Heart right ventricle (tissue), 16 donors: ENCODE measurements around the gene IL1RAPL1. TPM values are rescaled to one million over a fixed set of nuclear protein-coding genes. Genes with fewer than 3 reads are reported as not detected.

Experiments
- ATAC-seq, 8 donors: fragments of 200-7000 bp; cut with Tn5 transposase; one replicate each; pipeline ENCODE4 v1.9.1; 2020; ENCODE audit warnings: mild to moderate bottlenecking in 8 of 8, moderate library complexity in 8 of 8, moderate number of reproducible peaks in 1 of 8
- DNase-seq, 2 donors: peaks; one replicate each; pipeline ENCODE4 v3.0.0-alpha.2; 2020
- H3K27ac ChIP-seq, 10 donors: fragments of 200-600 bp; sonication (generic) in 2 of 10; one replicate each; pipeline versions ENCODE4 v1.5.0 to v1.8.0; 2020 to 2022; ENCODE audit warnings: mild to moderate bottlenecking in 3 of 10
- H3K27me3 ChIP-seq, 7 donors: fragments of 200-600 bp; one replicate each; pipeline ENCODE4 v1.8.0; 2021 to 2022; ENCODE audit warnings: mild to moderate bottlenecking in 2 of 7
- H3K36me3 ChIP-seq, 9 donors: fragments of 200-600 bp; sonication (generic) in 1 of 9; one replicate each; pipeline versions ENCODE4 v1.5.0 to v1.8.0; 2020 to 2022; ENCODE audit warnings: mild to moderate bottlenecking in 2 of 9
- H3K4me1 ChIP-seq, 9 donors: fragments of 200-600 bp; sonication (generic) in 1 of 9; one replicate each; pipeline versions ENCODE4 v1.5.0 to v1.8.0; 2020 to 2022; ENCODE audit warnings: mild to moderate bottlenecking in 4 of 9
- H3K4me3 ChIP-seq, 10 donors: fragments of 200-600 bp; sonication (generic) in 2 of 10; one replicate each; pipeline versions ENCODE4 v1.5.0 to v1.8.0; 2020 to 2022; ENCODE audit warnings: mild to moderate bottlenecking in 7 of 10, moderate library complexity in 2 of 10
- H3K9me3 ChIP-seq, 11 donors: fragments of 200-600 bp in 10 of 11; sonication (generic) in 2 of 11; one replicate each; pipeline versions ENCODE4 v1.5.0 to v1.8.0; 2013 to 2022; ENCODE audit warnings: mild to moderate bottlenecking in 2 of 11, control low read depth in 1 of 11, moderate library complexity in 1 of 11
- WGBS, 2 donors: extraction: QIAGEN DNeasy Blood & Tissue Kit; methylation state at CpG; one replicate each; pipeline ENCODE4 v1.1.7; 2013; ENCODE audit warnings: inconsistent platforms in 1 of 2; 5-methylcytosine and 5-hydroxymethylcytosine counted together
- intact Hi-C, 10 donors: fragments of 100-400 bp; cut with DNase I; formaldehyde crosslinking; loops; one replicate each; pipeline versions ENCODE4 v1.11.1 to v1.14.2; 2022
- polyA plus RNA-seq, 2 donors: library from polyadenylated mRNA; stranded (reverse); fragments of 200-250 nt; gene quantifications; one replicate each; pipeline ENCODE4 v1.2.3, GENCODE V29; 2013
- total RNA-seq, 10 donors: library from RNA; stranded (reverse); fragmentation: NEBNext Ultra II Directional in 3 of 10; extraction: Animal tissue kit (Norgen Biotek cat#: 25700) in 3 of 10; gene quantifications; one replicate each; pipeline versions ENCODE4 v1.2.1 to v1.2.4, GENCODE V29; 2021 to 2023
- TF ChIP-seq, protein P1 (sequence below), 9 donors: fragments of 200-600 bp; sonication (generic) in 2 of 9; IDR thresholded peaks; one replicate each; pipeline versions ENCODE4 v1.5.0 to v1.8.0; 2021 to 2022; ENCODE audit warnings: antibody characterized with exemption in 9 of 9, mild to moderate bottlenecking in 5 of 9, moderate library complexity in 1 of 9
- donor health status: Arrhythmogenic right ventricular cardiomyopathy.
- donor health status: ischemic (EF 13 %, LVEDD 7.1; RV severe dilation, severe dysfunction).
- donor health status: healthy with polysubstance abuse.
- donor health status: DM: no; HTN: yes; CAD: no.
- donor health status: DM: no; HTN: no; CAD: no.
- donor health status: ischemic (EF 25% LVEDD 6.9; RV normal size, moderate dysfunction).
- donor health status: ischemic (EF 25% LVEDD 5.7; RV mildly dilated, moderate dysfunction).
- donor health status: healthy.
- donor health status: DM: yes; HTN: yes; CAD: no.
- donor health status: Ischemic cardiomyopathy.
- donor health status: ischemic (EF 35%, LVEDD 5.7; RV mildly dilated, moderate dysfunction).
- donor health status: nonischemic (EF 11% LVEDD 7.7; RV severe dilation, severe dysfunction).
- donor health status: DM: yes; HTN: yes; CAD: no.
- donor health status: PGD.
- donor health status: ischemic (EF 29% LVEDD 5.4; RV normal size, mild dysfunction).
- donor health status: nonischemic (EF 23%, LVEDD 6.1; RV moderate dilation, normal function).

Gene IL1RAPL1
- total and polyA plus RNA-seq, 12 donors: 0.13 to 6.3 (median 2.8) TPM

DNA sequence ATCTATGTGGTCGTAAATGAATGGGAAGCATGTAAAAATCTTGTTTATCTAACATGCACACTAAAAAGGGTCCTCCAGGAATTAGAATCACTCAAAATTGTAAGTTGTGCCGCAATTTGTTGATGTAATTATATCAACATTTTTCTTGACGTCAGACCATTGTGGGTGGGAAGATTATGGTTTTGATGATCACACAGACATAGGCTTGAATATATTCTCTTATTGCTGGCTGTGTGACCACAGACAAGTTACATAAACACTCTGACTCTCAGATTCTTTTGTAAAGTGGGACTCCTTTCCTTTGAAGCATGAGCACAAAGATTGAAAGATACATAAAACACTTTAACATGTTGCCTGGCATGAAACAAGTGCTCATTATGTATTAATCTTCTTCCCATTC, 51.5 kb downstream of the IL1RAPL1 start:
- Histone ChIP-seq H3K4me3 (no peak overlapping the region), H3K27me3 (no peaks in the 10 kb centered on the region), H3K36me3 (no peaks in the 10 kb centered on the region), H3K9me3 (peaks cover 0 to 6% (median 0%) of the 10 kb centered on the region in 11 donors), H3K4me1 (no peaks in the 10 kb centered on the region), H3K27ac (no peak overlapping the region)
- no peak for ATAC-seq
- WGBS, 2 donors: 75 to 84% methylated on average over 3 of the region's 3 CpGs
- intact Hi-C loops: no loop called here
- DNase-seq: no peak
- TF ChIP-seq, protein P1, sequence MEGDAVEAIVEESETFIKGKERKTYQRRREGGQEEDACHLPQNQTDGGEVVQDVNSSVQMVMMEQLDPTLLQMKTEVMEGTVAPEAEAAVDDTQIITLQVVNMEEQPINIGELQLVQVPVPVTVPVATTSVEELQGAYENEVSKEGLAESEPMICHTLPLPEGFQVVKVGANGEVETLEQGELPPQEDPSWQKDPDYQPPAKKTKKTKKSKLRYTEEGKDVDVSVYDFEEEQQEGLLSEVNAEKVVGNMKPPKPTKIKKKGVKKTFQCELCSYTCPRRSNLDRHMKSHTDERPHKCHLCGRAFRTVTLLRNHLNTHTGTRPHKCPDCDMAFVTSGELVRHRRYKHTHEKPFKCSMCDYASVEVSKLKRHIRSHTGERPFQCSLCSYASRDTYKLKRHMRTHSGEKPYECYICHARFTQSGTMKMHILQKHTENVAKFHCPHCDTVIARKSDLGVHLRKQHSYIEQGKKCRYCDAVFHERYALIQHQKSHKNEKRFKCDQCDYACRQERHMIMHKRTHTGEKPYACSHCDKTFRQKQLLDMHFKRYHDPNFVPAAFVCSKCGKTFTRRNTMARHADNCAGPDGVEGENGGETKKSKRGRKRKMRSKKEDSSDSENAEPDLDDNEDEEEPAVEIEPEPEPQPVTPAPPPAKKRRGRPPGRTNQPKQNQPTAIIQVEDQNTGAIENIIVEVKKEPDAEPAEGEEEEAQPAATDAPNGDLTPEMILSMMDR (IDR thresholded peaks at IDR 0.05): no peak

DNA sequence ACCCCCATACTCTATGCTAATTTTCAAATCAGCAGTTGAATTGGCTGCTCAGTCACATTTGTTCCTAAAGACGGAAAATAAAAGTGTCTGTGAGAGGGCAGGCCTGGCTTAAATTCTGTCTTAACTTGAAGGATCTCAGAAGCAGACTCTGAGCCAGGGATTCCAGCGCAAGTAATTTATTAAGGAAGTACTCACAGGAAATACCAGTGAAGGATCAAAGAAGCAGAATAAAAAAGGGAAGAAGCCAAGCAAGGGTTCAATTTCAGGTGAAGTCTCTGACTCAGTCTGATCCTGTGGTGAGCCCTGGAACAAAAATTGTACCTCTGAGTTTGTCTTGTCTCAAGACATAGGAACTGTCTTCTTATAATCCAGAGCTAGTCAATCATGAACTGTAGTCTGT, 52.2 kb downstream of the IL1RAPL1 start:
- TF ChIP-seq, protein P1 (IDR thresholded peaks at IDR 0.05): no peak
- WGBS, 2 donors: 27 to 33% methylated on average over 2 of the region's 2 CpGs
- Histone ChIP-seq H3K4me3 (no peak overlapping the region), H3K36me3 (no peaks in the 10 kb centered on the region), H3K27ac (no peak overlapping the region), H3K4me1 (no peaks in the 10 kb centered on the region), H3K9me3 (peaks cover 0 to 6% (median 0%) of the 10 kb centered on the region in 11 donors), H3K27me3 (no peaks in the 10 kb centered on the region)
- no peak for DNase-seq
- no peak for ATAC-seq
- intact Hi-C loops: no loop called here

DNA sequence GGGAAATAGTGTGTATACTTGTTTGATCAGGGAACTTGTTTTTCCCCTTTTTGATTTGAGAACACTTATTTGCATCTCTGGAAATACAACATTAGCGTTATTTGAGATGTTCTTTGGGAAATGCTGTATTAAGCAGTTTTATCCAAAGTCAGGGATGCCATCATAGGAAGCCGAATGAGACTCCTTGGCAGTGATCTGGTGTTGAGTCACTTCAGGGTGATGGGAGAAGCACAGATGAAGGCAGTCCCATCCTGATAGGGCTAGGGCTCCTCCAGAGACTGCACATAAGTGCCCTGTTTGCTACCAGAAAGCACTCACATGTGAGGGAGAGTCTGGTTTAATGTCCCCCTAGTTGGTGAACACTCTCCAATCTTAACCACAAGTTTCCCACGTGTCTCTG, 62.3 kb downstream of the IL1RAPL1 start:
- Histone ChIP-seq H3K4me1 (no peaks in the 10 kb centered on the region), H3K9me3 (no peaks in the 10 kb centered on the region), H3K36me3 (no peaks in the 10 kb centered on the region), H3K4me3 (no peak overlapping the region), H3K27me3 (no peaks in the 10 kb centered on the region), H3K27ac (no peak overlapping the region)
- TF ChIP-seq, protein P1 (IDR thresholded peaks at IDR 0.05): no peak
- ATAC-seq (no peak), DNase-seq (no peak)
- WGBS, 2 donors: 77 to 89% methylated on average over 3 of the region's 3 CpGs
- intact Hi-C loops: no loop called here

DNA sequence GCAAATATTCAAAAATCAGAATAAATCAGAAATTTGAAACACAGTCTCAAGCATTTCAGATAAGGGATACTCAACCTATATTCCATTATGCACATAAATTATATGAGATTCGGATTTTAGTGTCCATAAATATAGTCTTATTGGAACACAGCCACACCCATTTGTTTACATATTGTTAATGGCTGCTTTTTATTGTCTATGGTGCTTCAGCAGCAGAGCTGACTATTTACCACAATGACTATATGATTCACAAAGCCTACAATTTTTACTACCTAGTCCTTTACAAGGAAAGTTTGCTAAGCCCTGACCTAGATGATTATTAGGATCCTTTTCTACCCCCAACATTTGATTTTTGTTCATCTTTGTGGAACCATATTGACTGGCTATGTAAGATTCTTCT, 63.9 kb downstream of the IL1RAPL1 start:
- WGBS, 2 donors: 60 to 83% methylated on average over 1 of the region's 1 CpG
- H3K4me3 ChIP-seq: no peak overlapping the region
- no peak for ATAC-seq
- H3K36me3 ChIP-seq: no peaks in the 10 kb centered on the region
- intact Hi-C loops: no loop called here
- H3K9me3 ChIP-seq: peaks cover 0 to 6% (median 0%) of the 10 kb centered on the region in 11 donors
- H3K27ac ChIP-seq: no peak overlapping the region
- TF ChIP-seq, protein P1 (IDR thresholded peaks at IDR 0.05): no peak
- no peak for DNase-seq
- H3K27me3 ChIP-seq: no peaks in the 10 kb centered on the region
- no peaks in the 10 kb centered on the region for H3K4me1 ChIP-seq
